D721Med (cell line): ENCODE data around the gene APLNR.

Experiments
- DNase-seq: peaks from one replicate; pipeline ENCODE4 v3.0.0; 2011; ENCODE audit warnings: low spot score; ENCODE audit not compliant: insufficient read length
- FAIRE-seq: peaks from 2 replicates; lab custom pipeline; 2011; peaks lifted over from hg19 to GRCh38; lab: Jason Lieb, UNC
- TF ChIP-seq, protein P1 (sequence below): IDR thresholded peaks from 2 replicates; pipeline ENCODE4 v1.5.1; 2012; ENCODE audit warnings: mild to moderate bottlenecking, control low read depth; ENCODE audit not compliant: insufficient read depth; ENCODE audit errors: missing control alignments

The APLNR gene

GRCh38 chr11:57228600-57228999 is 8.4 kb downstream of the APLNR start:
- FAIRE-seq (no peak), DNase-seq (no peak)
- TF ChIP-seq, protein P1, sequence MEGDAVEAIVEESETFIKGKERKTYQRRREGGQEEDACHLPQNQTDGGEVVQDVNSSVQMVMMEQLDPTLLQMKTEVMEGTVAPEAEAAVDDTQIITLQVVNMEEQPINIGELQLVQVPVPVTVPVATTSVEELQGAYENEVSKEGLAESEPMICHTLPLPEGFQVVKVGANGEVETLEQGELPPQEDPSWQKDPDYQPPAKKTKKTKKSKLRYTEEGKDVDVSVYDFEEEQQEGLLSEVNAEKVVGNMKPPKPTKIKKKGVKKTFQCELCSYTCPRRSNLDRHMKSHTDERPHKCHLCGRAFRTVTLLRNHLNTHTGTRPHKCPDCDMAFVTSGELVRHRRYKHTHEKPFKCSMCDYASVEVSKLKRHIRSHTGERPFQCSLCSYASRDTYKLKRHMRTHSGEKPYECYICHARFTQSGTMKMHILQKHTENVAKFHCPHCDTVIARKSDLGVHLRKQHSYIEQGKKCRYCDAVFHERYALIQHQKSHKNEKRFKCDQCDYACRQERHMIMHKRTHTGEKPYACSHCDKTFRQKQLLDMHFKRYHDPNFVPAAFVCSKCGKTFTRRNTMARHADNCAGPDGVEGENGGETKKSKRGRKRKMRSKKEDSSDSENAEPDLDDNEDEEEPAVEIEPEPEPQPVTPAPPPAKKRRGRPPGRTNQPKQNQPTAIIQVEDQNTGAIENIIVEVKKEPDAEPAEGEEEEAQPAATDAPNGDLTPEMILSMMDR, result no peak

- FAIRE-seq, result no peak
- TF ChIP-seq, protein P1, result no peak
- no peak for DNase-seq
Measured at GRCh38 chr11:57224537-57224936, 12.5 kb downstream of the APLNR start.

DNA sequence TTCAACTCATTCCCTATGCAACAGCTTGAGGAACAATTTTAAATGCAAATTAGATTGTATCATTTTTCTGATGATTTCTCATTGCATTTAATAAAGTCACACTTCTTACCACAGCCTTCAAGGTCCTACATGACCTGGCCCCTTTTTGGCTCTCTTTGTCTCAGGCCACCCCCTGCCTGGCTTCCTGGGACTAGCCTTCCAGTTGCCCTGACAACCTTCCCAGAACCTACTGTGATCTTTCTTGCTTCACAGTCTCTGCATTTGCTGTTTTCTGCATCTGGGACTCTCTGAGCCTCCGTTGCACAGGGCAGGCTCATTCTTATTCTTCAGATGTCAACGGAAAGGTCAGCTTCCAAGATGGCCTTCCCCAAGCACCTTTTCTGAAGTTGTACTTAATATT is 12.9 kb downstream of the APLNR start:
- DNase-seq (no peak), FAIRE-seq (no peak)
- TF ChIP-seq, protein P1, result no peak

DNA sequence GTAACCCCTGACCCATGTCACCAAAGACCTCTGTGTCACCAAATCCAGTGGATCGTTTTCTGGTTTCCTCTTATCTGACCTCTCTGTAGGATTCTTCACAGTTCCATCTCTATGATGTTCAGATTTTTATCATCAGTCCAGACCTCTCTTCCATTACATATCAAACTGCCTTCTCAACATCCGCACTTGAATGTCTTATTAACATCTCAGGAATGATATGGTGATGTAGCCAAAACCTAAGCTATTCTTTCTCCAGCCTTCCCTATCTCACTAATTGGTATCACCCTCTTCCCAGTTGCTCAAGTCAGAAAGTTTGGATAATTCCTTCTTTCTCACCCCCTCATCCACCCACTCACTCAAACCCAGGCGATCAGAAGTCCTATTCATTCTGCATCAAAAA is 13.4 kb downstream of the APLNR start:
- TF ChIP-seq, protein P1, result no peak
- DNase-seq (no peak), FAIRE-seq (no peak)

DNA sequence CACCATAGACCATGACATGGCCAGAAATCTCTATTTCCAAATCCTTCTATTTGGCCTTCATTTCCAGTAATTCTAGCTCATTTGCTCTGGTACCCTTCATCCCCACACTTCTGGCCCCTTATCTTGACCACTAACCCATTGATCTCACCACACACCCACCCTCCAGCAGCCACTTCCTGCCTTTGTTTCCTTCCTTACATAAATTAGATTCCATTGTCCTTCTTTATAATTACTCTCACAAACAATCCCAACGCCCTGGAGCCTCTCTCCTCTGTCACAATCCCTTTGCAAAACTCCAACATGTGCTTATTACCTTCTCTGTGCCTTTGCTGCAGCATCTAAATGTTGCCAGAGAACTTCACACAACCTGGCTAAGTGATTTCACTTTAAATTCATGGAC is 14.8 kb downstream of the APLNR start:
- no peak for DNase-seq
- TF ChIP-seq, protein P1, result no peak
- no peak for FAIRE-seq

- TF ChIP-seq, protein P1, result no peak
- FAIRE-seq (no peak), DNase-seq (no peak)
Measured at GRCh38 chr11:57219021-57219627, 17.9 kb downstream of the APLNR start.

DNA sequence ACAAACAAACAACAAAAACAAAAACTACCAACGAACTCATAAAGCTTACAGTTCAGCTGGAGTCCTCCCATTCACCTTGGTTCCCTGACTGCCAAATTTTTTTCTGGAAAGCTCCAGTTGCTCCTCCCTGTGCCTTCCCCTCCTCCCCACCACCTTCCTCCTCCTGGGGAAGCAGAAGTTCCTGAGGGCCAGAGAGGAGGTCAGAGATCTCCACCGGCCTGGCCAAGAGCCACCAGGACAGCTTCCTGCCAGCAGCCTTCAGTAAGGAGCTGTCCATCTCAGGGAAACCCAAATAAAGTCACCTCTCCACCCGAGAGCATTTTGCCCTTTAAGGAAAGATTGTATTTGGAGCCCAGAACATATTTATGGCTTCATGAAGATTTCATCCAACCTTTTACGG is 20.0 kb downstream of the APLNR start:
- no peak for FAIRE-seq
- TF ChIP-seq, protein P1, result no peak

More for the DNA sequence above, 20.0 kb downstream of the APLNR start:
- DNase-seq, result no peak
